Lower lobe of right lung (tissue), 2 donors: Measurements from ENCODE around the gene PEX5L. TPM values are rescaled to one million over a fixed set of nuclear protein-coding genes. Genes with fewer than 3 reads are reported as not detected.
A peak's percentile ranks its signal among the peaks of the same experiment; 100 is the strongest.

Experiments used
- ATAC-seq, 2 donors: fragments of 200-7000 bp; cut with Tn5 transposase; one replicate each; pipeline ENCODE4 v1.9.1; 2020 to 2022; ENCODE audit warnings: mild to moderate bottlenecking in 2 of 2, moderate library complexity in 2 of 2
- DNase-seq: peaks from one replicate; pipeline ENCODE4 v3.0.0-alpha.2; 2020
- H3K27ac ChIP-seq: fragments of 200-600 bp; one replicate; pipeline ENCODE4 v1.8.0; 2022
- H3K27me3 ChIP-seq: fragments of 200-600 bp; one replicate; pipeline ENCODE4 v1.8.0; 2022; ENCODE audit warnings: low read depth
- H3K36me3 ChIP-seq: fragments of 200-600 bp; one replicate; pipeline ENCODE4 v1.8.0; 2022; ENCODE audit warnings: mild to moderate bottlenecking
- H3K4me1 ChIP-seq: fragments of 200-600 bp; one replicate; pipeline ENCODE4 v1.8.0; 2022
- H3K4me3 ChIP-seq: fragments of 200-600 bp; one replicate; pipeline ENCODE4 v1.8.0; 2022; ENCODE audit warnings: mild to moderate bottlenecking
- H3K9me3 ChIP-seq: fragments of 200-600 bp; one replicate; pipeline ENCODE4 v1.8.0; 2022
- intact Hi-C: fragments of 100-400 bp; cut with DNase I; formaldehyde crosslinking; loops from one replicate; pipeline ENCODE4 v1.11.0; 2022
- total RNA-seq: library from RNA; stranded (reverse); fragmentation: NEBNext Ultra II Directional; extraction: Animal tissue kit (Norgen Biotek cat#: 25700); gene quantifications from one replicate; pipeline ENCODE4 v1.2.1, GENCODE V29; 2021
- TF ChIP-seq, protein P1 (sequence below): fragments of 200-600 bp; IDR thresholded peaks from one replicate; pipeline ENCODE4 v1.8.0; 2022; ENCODE audit warnings: antibody characterized with exemption, mild to moderate bottlenecking
- donor health status: DM: no; HTN: yes; CAD: no; lungs with severe emphysema.

The PEX5L gene
- total RNA-seq, 1 donor from 2014 or later: not detected

DNA sequence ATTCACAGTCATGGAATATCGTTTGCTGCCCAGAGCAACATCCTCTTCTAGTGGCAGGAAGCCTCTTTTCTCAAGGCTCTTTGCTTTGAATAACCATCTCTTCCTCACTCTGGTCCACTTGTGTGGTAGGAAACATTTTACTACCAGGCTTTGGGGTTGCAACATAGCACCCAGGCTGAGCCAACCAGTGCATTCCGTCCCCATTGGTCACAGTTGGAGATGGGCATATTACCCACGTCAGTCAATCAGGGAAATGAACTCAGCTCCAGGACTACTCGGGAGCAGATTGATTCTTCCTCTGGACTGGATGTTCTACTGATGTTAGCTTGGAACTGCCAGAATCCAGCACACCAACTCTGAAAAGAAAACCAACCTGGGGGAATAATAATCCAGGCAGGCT, 4.2 kb upstream of the PEX5L start:
- Histone ChIP-seq H3K4me3 (no peak overlapping the region), H3K27ac (no peak overlapping the region), H3K36me3 (no peaks in the 10 kb centered on the region), H3K9me3 (no peaks in the 10 kb centered on the region), H3K4me1 (peaks cover 6% of the 10 kb centered on the region), H3K27me3 (peaks cover 29% of the 10 kb centered on the region)
- intact Hi-C loops: no loop called here
- ATAC-seq: no peak
- TF ChIP-seq, protein P1, sequence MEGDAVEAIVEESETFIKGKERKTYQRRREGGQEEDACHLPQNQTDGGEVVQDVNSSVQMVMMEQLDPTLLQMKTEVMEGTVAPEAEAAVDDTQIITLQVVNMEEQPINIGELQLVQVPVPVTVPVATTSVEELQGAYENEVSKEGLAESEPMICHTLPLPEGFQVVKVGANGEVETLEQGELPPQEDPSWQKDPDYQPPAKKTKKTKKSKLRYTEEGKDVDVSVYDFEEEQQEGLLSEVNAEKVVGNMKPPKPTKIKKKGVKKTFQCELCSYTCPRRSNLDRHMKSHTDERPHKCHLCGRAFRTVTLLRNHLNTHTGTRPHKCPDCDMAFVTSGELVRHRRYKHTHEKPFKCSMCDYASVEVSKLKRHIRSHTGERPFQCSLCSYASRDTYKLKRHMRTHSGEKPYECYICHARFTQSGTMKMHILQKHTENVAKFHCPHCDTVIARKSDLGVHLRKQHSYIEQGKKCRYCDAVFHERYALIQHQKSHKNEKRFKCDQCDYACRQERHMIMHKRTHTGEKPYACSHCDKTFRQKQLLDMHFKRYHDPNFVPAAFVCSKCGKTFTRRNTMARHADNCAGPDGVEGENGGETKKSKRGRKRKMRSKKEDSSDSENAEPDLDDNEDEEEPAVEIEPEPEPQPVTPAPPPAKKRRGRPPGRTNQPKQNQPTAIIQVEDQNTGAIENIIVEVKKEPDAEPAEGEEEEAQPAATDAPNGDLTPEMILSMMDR: no peak
- DNase-seq: no peak

DNA sequence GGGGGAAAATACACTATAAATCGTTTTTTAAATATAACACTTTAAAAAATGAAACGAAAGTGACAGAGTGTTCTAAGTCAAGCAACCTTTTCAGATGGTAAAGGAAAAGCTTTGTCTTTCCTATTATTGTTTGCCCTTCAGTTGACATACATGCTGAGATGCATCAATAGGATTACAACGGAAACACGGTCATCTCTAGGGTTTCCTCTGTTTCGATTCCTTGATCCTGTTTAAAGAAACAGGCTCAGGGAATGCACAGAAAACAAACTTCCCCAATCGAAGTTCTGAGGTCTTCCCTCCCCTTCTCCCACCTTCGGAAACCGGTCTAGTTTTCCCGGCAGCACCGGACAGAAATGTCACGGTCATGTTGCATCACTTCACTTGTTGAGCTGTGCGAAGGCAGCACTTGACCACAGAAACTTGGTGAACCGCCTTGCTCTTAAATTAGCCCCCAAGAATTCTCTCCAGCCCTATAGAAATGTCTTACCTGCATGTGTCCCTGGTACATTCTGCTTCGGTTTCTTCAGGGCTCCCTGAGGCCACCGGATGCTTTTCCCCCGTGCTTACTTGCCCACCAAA, 556 bp downstream of the PEX5L start:
- Histone ChIP-seq H3K27me3 (peaks cover 50% of the 10 kb centered on the region), H3K36me3 (no peaks in the 10 kb centered on the region), H3K4me3 (peak overlapping the region; percentile 18), H3K27ac (no peak overlapping the region), H3K9me3 (no peaks in the 10 kb centered on the region), H3K4me1 (peaks cover 9% of the 10 kb centered on the region)
- TF ChIP-seq, protein P1: no peak
- intact Hi-C loops: no loop called here
- no peak for DNase-seq
- no peak for ATAC-seq

DNA sequence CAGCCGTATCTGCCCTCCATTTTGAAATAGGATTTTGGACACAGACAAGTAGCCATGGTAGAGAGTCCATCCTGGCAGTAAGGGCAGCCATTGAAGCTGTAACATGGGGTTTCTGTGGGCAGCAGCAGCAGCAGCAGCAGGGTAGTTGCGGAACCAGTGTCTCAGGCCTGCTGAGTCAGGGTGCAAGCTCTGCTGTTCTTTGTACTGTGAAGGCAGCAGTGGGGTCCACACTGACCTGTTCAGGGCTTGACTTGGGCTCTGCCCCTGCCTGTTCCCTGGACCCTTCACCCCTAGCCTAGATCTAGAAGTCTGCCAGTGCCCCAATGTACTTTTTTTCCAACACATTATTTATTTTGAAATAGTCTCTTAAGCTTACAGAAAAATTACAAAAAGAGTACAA, 9.7 kb downstream of the PEX5L start:
- no peaks in the 10 kb centered on the region for H3K9me3 ChIP-seq
- no peaks in the 10 kb centered on the region for H3K4me1 ChIP-seq
- no peaks in the 10 kb centered on the region for H3K27me3 ChIP-seq
- H3K4me3 ChIP-seq: no peak overlapping the region
- TF ChIP-seq, protein P1: no peak
- intact Hi-C loops: no loop called here
- H3K36me3 ChIP-seq: no peaks in the 10 kb centered on the region
- no peak overlapping the region for H3K27ac ChIP-seq
- ATAC-seq (no peak), DNase-seq (no peak)

DNA sequence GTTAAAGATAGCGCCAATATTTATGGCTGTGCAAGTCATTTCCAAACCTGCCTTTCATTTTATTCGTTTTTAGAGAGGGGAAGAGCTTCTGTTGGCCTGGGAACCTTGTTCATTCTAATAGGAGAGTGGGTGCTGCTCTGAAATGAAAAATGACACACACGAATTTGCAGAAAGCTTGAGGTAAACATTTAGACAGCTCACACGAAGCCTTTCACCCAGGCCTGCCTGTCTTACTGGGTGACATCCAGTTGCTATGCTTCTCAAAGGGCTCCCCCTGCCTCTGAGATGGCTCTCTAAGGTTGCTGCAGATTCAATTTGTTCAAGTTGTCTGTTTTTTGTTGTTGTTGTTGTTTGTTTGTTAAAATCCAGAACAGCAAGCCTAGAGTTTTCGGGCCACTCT, 18.2 kb downstream of the PEX5L start:
- Histone ChIP-seq H3K27ac (no peak overlapping the region), H3K36me3 (no peaks in the 10 kb centered on the region), H3K9me3 (no peaks in the 10 kb centered on the region), H3K4me3 (no peak overlapping the region), H3K27me3 (no peaks in the 10 kb centered on the region), H3K4me1 (no peaks in the 10 kb centered on the region)
- intact Hi-C loops: no loop called here
- no peak for DNase-seq
- ATAC-seq: no peak
- TF ChIP-seq, protein P1: no peak

DNA sequence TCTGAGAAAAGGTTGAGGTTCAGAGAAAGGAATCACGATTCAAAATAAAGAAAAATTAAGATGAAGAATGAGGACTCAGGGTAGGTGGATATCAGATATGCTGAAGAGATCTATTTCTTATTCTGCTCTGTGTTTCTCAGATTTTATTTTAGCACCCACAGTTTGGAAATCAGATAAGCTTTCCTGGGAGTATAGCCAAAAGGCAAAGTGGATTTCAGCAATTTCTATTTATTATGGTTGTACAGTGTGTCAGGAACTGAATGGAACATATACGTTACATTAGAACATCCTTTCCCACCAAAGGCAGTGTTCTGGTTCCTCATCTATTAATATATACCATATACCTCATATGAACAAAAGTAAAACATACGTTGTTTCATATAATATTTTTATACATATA, 18.9 kb downstream of the PEX5L start:
- no peaks in the 10 kb centered on the region for H3K27me3 ChIP-seq
- no peak for DNase-seq
- no peaks in the 10 kb centered on the region for H3K36me3 ChIP-seq
- no peak overlapping the region for H3K27ac ChIP-seq
- no peak for ATAC-seq
- H3K4me1 ChIP-seq: no peaks in the 10 kb centered on the region
- no peak overlapping the region for H3K4me3 ChIP-seq
- TF ChIP-seq, protein P1: no peak
- intact Hi-C loops: no loop called here
- no peaks in the 10 kb centered on the region for H3K9me3 ChIP-seq
